Naive thymus-derived CD4-positive, alpha-beta T cell (primary cell): ENCODE measurements around the gene HOXB5. TPM values are rescaled to one million over a fixed set of nuclear protein-coding genes. Genes with fewer than 3 reads are reported as not detected.

Experiments
- ATAC-seq: fragments of 150-1000 bp; cut with Tn5 transposase; 2 replicates; pipeline ENCODE4 v1.10.0; 2021; ENCODE audit warnings: mild to moderate bottlenecking, moderate library complexity
- CTCF ChIA-PET: fragments of 350-600 bp; sonication (Branson Sonifier 250); formaldehyde crosslinking; loops from one replicate; lab custom pipeline; 2021; ENCODE audit warnings: antibody characterized with exemption; lab: Charles Lee
- POLR2A ChIA-PET: fragments of 350-600 bp; sonication (Branson Sonifier 250); formaldehyde crosslinking; loops from one replicate; lab custom pipeline; 2021; ENCODE audit warnings: antibody characterized with exemption, inconsistent platforms; lab: Charles Lee
- DNase-seq, 9 donors: peaks; one replicate each; pipeline versions ENCODE4 v3.0.0 to v3.0.0-alpha.2; 2020 to 2022; ENCODE audit warnings: mixed read lengths in 1 of 9
- H3K27ac ChIP-seq: one replicate; pipeline ENCODE4 v1.7.0; 2013; ENCODE audit warnings: mild to moderate bottlenecking, low read depth, low read length, moderate library complexity
- H3K27me3 ChIP-seq, 2 donors: one replicate each; pipeline ENCODE4 v1.7.0; 2013; ENCODE audit warnings: low read length in 2 of 2, mild to moderate bottlenecking in 2 of 2, moderate library complexity in 2 of 2; ENCODE audit not compliant: control insufficient read depth in 2 of 2, insufficient read depth in 2 of 2
- H3K36me3 ChIP-seq, 3 experiments: 1 replicate in 2 of 3; 2 replicates in 1 of 3; pipeline ENCODE4 v1.7.0; 2013; ENCODE audit warnings: low read length in 3 of 3, mild to moderate bottlenecking in 3 of 3, moderate library complexity in 1 of 3; ENCODE audit not compliant: insufficient read depth in 3 of 3, control insufficient read depth in 2 of 3
- H3K4me1 ChIP-seq, 2 donors: one replicate each; pipeline ENCODE4 v1.7.0; 2013; ENCODE audit warnings: low read length in 2 of 2, mild to moderate bottlenecking in 2 of 2, moderate library complexity in 1 of 2; ENCODE audit not compliant: control insufficient read depth in 2 of 2, insufficient read depth in 2 of 2
- H3K4me3 ChIP-seq: 2 replicates; pipeline ENCODE4 v1.7.0; 2013; ENCODE audit warnings: mild to moderate bottlenecking, low read length
- H3K9me3 ChIP-seq, 3 experiments: 1 replicate in 2 of 3; 2 replicates in 1 of 3; pipeline ENCODE4 v1.7.0; 2013; ENCODE audit warnings: low read length in 3 of 3; ENCODE audit not compliant: control insufficient read depth in 2 of 3
- H3K27ac Mint-ChIP-seq, 9 donors: one replicate each; pipeline ENCODE4 v1.8.0; 2020 to 2022; ENCODE audit warnings: mixed read lengths in 9 of 9, mild to moderate bottlenecking in 8 of 9, moderate library complexity in 5 of 9, inconsistent platforms in 2 of 9
- H3K27me3 Mint-ChIP-seq, 5 donors: one replicate each; pipeline ENCODE4 v1.8.0; 2021 to 2022; ENCODE audit warnings: mixed read lengths in 5 of 5, mild to moderate bottlenecking in 1 of 5
- H3K36me3 Mint-ChIP-seq, 5 donors: one replicate each; pipeline ENCODE4 v1.8.0; 2020 to 2022; ENCODE audit warnings: mixed read lengths in 5 of 5, mild to moderate bottlenecking in 3 of 5, inconsistent platforms in 1 of 5
- H3K4me1 Mint-ChIP-seq, 7 donors: one replicate each; pipeline ENCODE4 v1.8.0; 2020 to 2022; ENCODE audit warnings: mixed read lengths in 7 of 7, mild to moderate bottlenecking in 3 of 7, inconsistent platforms in 1 of 7
- H3K4me3 Mint-ChIP-seq, 10 donors: one replicate each; pipeline ENCODE4 v1.8.0; 2020 to 2022; ENCODE audit warnings: mild to moderate bottlenecking in 10 of 10, mixed read lengths in 10 of 10, moderate library complexity in 6 of 10, inconsistent platforms in 2 of 10
- H3K9me3 Mint-ChIP-seq, 11 donors: one replicate each; pipeline ENCODE4 v1.8.0; 2020 to 2022; ENCODE audit warnings: mixed read lengths in 11 of 11, mild to moderate bottlenecking in 4 of 11, inconsistent platforms in 1 of 11, moderate library complexity in 1 of 11
- intact Hi-C, 2 donors: fragments of 100-400 bp; cut with micrococcal nuclease; formaldehyde crosslinking; loops; one replicate each; pipeline ENCODE4 v1.15.1; 2023
- polyA plus RNA-seq, 2 donors: library from polyadenylated mRNA; unstranded; fragments of 300-500 nt; fragmentation: Illumina TruSeq; gene quantifications; one replicate each; pipeline ENCODE4 v1.2.3, GENCODE V29; 2021
- total RNA-seq, 6 experiments: library from RNA in 5 of 6; stranded (reverse) in 5 of 6; gene quantifications; 1 replicate in 5 of 6; 2 replicates in 1 of 6; pipeline ENCODE4 v1.2.3 and lab custom pipeline; 2021 to 2026

The HOXB5 gene
- total RNA-seq, result not detected
- polyA plus RNA-seq, result not detected
- total RNA-seq (lab: John Stamatoyannopoulos, UW), result not detected

- CTCF ChIA-PET, result interaction anchor here (0.6 to 4.6 kb wide), 40 partner anchors 10 to 750 kb away, joined by 3 to 47 read pairs (median 4); partner anchors contain the start of gene HOXB8
Observed at GRCh38 chr17:48593126-48593829, at the start of gene HOXB5. Gene HOXB5 (minus strand): TSS chr17:48593779. CDS start chr17:48593682, 97 bp downstream.

DNA sequence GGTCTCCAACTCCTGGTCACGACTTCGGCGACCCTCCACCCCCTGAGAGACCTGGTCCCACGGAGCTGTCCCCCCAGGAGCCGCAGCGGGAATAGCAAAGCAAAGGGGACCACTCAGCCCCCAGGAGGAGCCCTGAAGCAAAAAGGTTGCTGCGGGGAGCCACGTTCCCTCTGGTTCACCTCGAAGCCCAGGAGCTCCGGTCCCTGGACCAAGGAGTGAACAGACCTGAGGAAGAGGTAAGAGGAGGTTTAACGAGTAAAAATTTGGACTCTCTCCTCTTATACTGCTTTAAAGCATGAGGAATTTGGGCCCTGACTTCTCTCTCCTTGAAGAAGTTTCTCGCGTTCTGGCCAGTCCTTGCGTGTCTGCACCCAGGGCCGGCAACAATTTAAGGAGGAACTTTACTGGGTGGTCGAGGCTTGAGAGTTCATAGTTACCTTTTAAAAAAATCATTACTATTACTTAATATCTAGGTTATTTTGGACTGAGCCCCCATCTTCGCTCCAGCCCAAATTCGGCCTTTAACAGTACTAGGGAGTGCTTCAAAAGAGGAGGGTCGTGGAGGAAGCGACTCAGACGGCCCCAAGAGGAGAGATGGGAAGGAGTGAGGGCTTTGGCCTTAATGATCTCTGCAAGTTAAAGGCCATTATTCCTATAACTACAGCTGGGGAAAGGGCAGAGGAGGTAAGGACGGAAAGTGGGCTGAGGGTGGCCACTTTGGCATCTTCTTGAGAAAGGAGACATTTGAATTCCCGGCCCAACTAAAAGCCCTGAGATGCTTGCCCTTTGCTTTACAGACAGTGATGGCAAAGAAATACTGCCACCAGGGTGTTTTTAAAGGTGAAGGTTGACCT, 49.5 kb upstream of the HOXB5 start:
- H3K9me3 ChIP-seq, result no peaks in the 10 kb centered on the region
- no peak for ATAC-seq
- ChIA-PET POLR2A (no interaction called here), CTCF (no interaction called here)
- peaks cover 0 to 3% (median 0%) of the 10 kb centered on the region in 11 donors for H3K9me3 Mint-ChIP-seq
- H3K36me3 ChIP-seq, result no peaks in the 10 kb centered on the region
- DNase-seq, result no peak
- peaks cover 15 to 31% (median 20%) of the 10 kb centered on the region in 7 donors for H3K4me1 Mint-ChIP-seq
- H3K27me3 ChIP-seq, result peaks cover 0 to 47% of the 10 kb centered on the region in 2 donors
- H3K4me3 Mint-ChIP-seq, result peak overlapping the region in 1 of 10 donors; percentile 49
- peaks cover 78 to 97% (median 89%) of the 10 kb centered on the region in 5 donors for H3K27me3 Mint-ChIP-seq
- H3K4me1 ChIP-seq, result peaks cover 0 to 12% of the 10 kb centered on the region in 2 donors
- H3K4me3 ChIP-seq, result no peak overlapping the region
- intact Hi-C loops, result loop anchor here in 1 of 2 donors (5.0 kb wide), 1 partner anchor 84 kb away; the partner anchor contains the start of gene HOXB13
- H3K36me3 Mint-ChIP-seq, result no peaks in the 10 kb centered on the region
- no peak overlapping the region for H3K27ac Mint-ChIP-seq
- no peak overlapping the region for H3K27ac ChIP-seq

More at GRCh38 chr17:48593126-48593829, at the start of gene HOXB5:
- H3K36me3 Mint-ChIP-seq, result peaks cover 0 to 6% (median 0%) of the 10 kb centered on the region in 5 donors
- intact Hi-C loops, result loop anchor here (1.0 to 10.0 kb wide), 5 partner anchors 257 to 568 kb away; no protein-coding TSS in a partner anchor
- Histone ChIP-seq H3K36me3 (no peaks in the 10 kb centered on the region), H3K27ac (no peak within 1 kb of the TSS), H3K27me3 (peaks cover 6 to 47% of the 10 kb centered on the region in 2 donors), H3K4me1 (peaks cover 31 to 37% of the 10 kb centered on the region in 2 donors), H3K4me3 (peak within 1 kb of the TSS; percentile 56), H3K9me3 (no peaks in the 10 kb centered on the region)
- peaks cover 33 to 63% (median 44%) of the 10 kb centered on the region in 7 donors for H3K4me1 Mint-ChIP-seq
- peak within 1 kb of the TSS; percentile 75 to 88 (median 81) for H3K4me3 Mint-ChIP-seq
- DNase-seq (peak in 1 of 9 donors; percentile 51), ATAC-seq (no peak)
- peaks cover 89 to 97% (median 93%) of the 10 kb centered on the region in 5 donors for H3K27me3 Mint-ChIP-seq
- POLR2A ChIA-PET, result interaction anchor here (0.8 to 1.8 kb wide), 5 partner anchors 10 to 258 kb away, joined by 3 to 6 read pairs (median 5); partner anchors contain the start of gene HOXB4
- H3K27ac Mint-ChIP-seq, result peak within 1 kb of the TSS in 1 of 9 donors; percentile 16
- H3K9me3 Mint-ChIP-seq, result no peaks in the 10 kb centered on the region

DNA sequence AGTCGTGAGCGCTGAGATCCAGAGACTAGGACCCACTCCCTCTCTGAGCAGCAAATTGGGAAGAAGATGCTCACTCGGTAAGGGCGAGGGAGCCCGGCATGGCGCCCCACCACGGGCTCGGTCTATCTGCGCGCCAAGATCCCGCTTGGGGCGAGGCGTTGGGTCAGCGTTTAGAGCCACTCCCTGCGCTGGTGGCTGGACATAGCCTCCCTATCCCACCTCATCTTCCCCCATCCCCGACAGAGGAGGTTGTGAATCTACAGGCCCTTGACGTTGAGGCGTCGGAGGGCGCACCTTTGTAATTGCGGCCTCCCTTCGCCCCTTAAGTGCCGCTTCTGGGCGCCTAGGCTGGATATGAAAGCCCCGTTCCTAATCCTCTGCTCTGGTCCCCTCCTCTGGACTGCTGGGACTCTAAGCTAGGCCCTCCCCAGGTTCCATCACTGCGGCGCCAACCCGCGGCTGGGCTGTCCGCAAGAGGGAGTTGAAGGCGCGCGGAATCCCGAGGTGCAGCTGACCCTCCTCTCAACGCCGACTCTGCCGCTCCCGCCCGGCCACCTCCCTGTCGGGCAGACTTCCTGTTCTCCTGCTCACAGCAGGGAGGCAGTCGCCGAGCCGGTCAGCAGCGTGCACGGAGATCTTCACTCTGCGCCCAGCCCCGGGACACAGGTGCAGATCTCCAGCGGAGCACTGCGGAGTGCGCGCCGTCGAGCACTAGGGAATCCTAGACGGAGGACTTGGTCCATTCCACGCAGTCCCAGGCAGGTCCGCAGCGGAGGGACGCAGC, 48.7 kb upstream of the HOXB5 start:
- CTCF ChIA-PET, result no interaction called here
- DNase-seq, result no peak
- H3K4me3 ChIP-seq, result no peak overlapping the region
- H3K27ac ChIP-seq, result no peak overlapping the region
- H3K36me3 ChIP-seq, result no peaks in the 10 kb centered on the region
- POLR2A ChIA-PET, result no interaction called here
- peaks cover 0 to 45% of the 10 kb centered on the region in 2 donors for H3K27me3 ChIP-seq
- H3K9me3 ChIP-seq, result no peaks in the 10 kb centered on the region
- intact Hi-C loops, result loop anchor here in 1 of 2 donors (5.0 kb wide), 1 partner anchor 85 kb away; the partner anchor contains the start of gene HOXB13
- H3K4me3 Mint-ChIP-seq, result peak overlapping the region in 6 of 10 donors; percentile 25 to 52 (median 46)
- H3K36me3 Mint-ChIP-seq, result no peaks in the 10 kb centered on the region
- peaks cover 0 to 3% (median 0%) of the 10 kb centered on the region in 11 donors for H3K9me3 Mint-ChIP-seq
- peaks cover 79 to 98% (median 89%) of the 10 kb centered on the region in 5 donors for H3K27me3 Mint-ChIP-seq
- H3K4me1 ChIP-seq, result peaks cover 0 to 12% of the 10 kb centered on the region in 2 donors
- no peak for ATAC-seq
- H3K4me1 Mint-ChIP-seq, result peaks cover 9 to 24% (median 15%) of the 10 kb centered on the region in 7 donors
- no peak overlapping the region for H3K27ac Mint-ChIP-seq

DNA sequence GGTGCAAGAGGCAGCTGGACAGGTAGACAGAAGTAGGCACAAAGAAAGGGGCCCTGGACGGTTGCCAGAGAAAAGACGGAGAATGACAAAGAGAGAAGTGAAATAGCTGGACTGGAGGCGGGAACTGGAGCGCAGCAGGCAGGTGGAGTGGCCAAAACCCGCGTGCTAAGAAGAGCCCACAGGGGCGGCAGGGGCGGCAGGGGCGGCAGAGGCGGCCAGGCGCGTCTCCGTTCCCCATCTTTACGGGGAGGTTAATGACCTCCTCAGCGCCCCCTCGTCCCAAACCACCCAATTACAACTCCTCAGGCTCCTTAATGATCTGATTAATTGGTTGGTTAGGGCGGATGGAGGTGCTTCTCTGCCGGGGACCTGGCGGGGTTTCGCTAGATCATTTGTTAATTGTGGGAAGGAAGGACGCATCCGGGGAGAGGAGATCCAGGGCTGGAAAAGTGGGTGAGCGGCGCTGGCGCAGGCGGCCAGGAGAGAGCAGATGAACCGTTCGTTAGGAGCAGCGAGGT, 48.0 kb upstream of the HOXB5 start:
- H3K4me3 Mint-ChIP-seq, result peak overlapping the region in 6 of 10 donors; percentile 17 to 52 (median 38)
- H3K4me1 Mint-ChIP-seq, result peaks cover 8 to 25% (median 14%) of the 10 kb centered on the region in 7 donors
- ATAC-seq (no peak), DNase-seq (no peak)
- H3K27ac ChIP-seq, result no peak overlapping the region
- H3K9me3 Mint-ChIP-seq, result peaks cover 0 to 2% (median 0%) of the 10 kb centered on the region in 11 donors
- H3K36me3 Mint-ChIP-seq, result no peaks in the 10 kb centered on the region
- peaks cover 0 to 12% of the 10 kb centered on the region in 2 donors for H3K4me1 ChIP-seq
- no peak overlapping the region for H3K4me3 ChIP-seq
- H3K36me3 ChIP-seq, result no peaks in the 10 kb centered on the region
- no peak overlapping the region for H3K27ac Mint-ChIP-seq
- H3K27me3 ChIP-seq, result peaks cover 3 to 49% of the 10 kb centered on the region in 2 donors
- POLR2A ChIA-PET, result no interaction called here
- H3K9me3 ChIP-seq, result no peaks in the 10 kb centered on the region
- intact Hi-C loops, result loop anchor here in 1 of 2 donors (5.0 kb wide), 1 partner anchor 86 kb away; the partner anchor contains the start of gene HOXB13
- CTCF ChIA-PET, result no interaction called here
- peaks cover 82 to 99% (median 91%) of the 10 kb centered on the region in 5 donors for H3K27me3 Mint-ChIP-seq

GRCh38 chr17:48640858-48641180, 47.2 kb upstream of the HOXB5 start:
- H3K36me3 Mint-ChIP-seq, result no peaks in the 10 kb centered on the region

More at GRCh38 chr17:48640858-48641180, 47.2 kb upstream of the HOXB5 start:
- Mint-ChIP-seq H3K27me3 (peaks cover 88 to 100% (median 94%) of the 10 kb centered on the region in 5 donors), H3K4me1 (peaks cover 11 to 27% (median 18%) of the 10 kb centered on the region in 7 donors), H3K4me3 (no peak overlapping the region), H3K27ac (no peak overlapping the region), H3K9me3 (peaks cover 0 to 3% (median 0%) of the 10 kb centered on the region in 11 donors)
- H3K4me3 ChIP-seq, result no peak overlapping the region
- ChIA-PET CTCF (no interaction called here), POLR2A (no interaction called here)
- no peak for ATAC-seq
- H3K27me3 ChIP-seq, result peaks cover 3 to 48% of the 10 kb centered on the region in 2 donors
- H3K4me1 ChIP-seq, result peaks cover 0 to 6% of the 10 kb centered on the region in 2 donors
- H3K9me3 ChIP-seq, result no peaks in the 10 kb centered on the region
- intact Hi-C loops, result loop anchor here in 1 of 2 donors (5.0 kb wide), 1 partner anchor 86 kb away; the partner anchor contains the start of gene HOXB13
- no peak overlapping the region for H3K27ac ChIP-seq
- DNase-seq, result no peak
- H3K36me3 ChIP-seq, result no peaks in the 10 kb centered on the region
